ENCODE data around the gene GRB10. TPM values are rescaled to one million over a fixed set of nuclear protein-coding genes. Genes with fewer than 3 reads are reported as not detected.

Gene GRB10
- total and polyA plus RNA-seq, 4 donors = 10.7 to 53.1 (median 17.5) TPM

GRCh38 chr7:50626286-50626685, 156.4 kb downstream of the GRB10 start:
- H3K4me3 ChIP-seq (ENCODE audit: low read depth in 1 of 3, low read length in 3 of 3) = no peak overlapping the region
- H3K9me3 ChIP-seq (ENCODE audit: control insufficient read depth in 4 of 4, low read length in 3 of 4) = no peaks in the 10 kb centered on the region
- H3K36me3 ChIP-seq (ENCODE audit: control insufficient read depth in 4 of 4, insufficient read depth in 3 of 4, low read depth in 1 of 4, low read length in 3 of 4) = peaks cover 2 to 14% (median 6%) of the 10 kb centered on the region in 4 donors
- WGBS = 93% methylated on average over 3 of the region's 3 CpGs
- H3K9ac ChIP-seq (ENCODE audit: low read depth in 1 of 2, low read length in 2 of 2) = no peak overlapping the region
- peaks cover 0 to 19% (median 5%) of the 10 kb centered on the region in 4 donors for H3K4me1 ChIP-seq (ENCODE audit: control insufficient read depth in 4 of 4, insufficient read depth in 4 of 4, low read length in 3 of 4)
- H3K27me3 ChIP-seq (ENCODE audit: control insufficient read depth in 4 of 4, insufficient read depth in 4 of 4, low read length in 3 of 4) = no peaks in the 10 kb centered on the region
- no peak for DNase-seq (ENCODE audit: low spot score)
- no peak overlapping the region for H3K27ac ChIP-seq (ENCODE audit: low read depth in 1 of 2, low read length in 2 of 2)
- TF ChIP-seq RAD21 (IDR thresholded peaks at IDR 0.05) = no peak
- TF ChIP-seq REST (IDR thresholded peaks at IDR 0.05) = no peak
- TF ChIP-seq FOXA1 (IDR thresholded peaks at IDR 0.05) = no peak
- TF ChIP-seq FOXA2 (IDR thresholded peaks at IDR 0.05) = no peak
- no peak for TF ChIP-seq TAF1 (conservative IDR thresholded peaks at IDR 0.05)
- TF ChIP-seq HNF4A (conservative IDR thresholded peaks at IDR 0.05) = no peak

- TF ChIP-seq CTCF (IDR thresholded peaks at IDR 0.05; ENCODE audit: low read depth, low read length, missing input control) (no peak), TAF1 (conservative IDR thresholded peaks at IDR 0.05) (no peak), REST (IDR thresholded peaks at IDR 0.05) (no peak), ATF3 (IDR thresholded peaks at IDR 0.05) (no peak)
Observed at GRCh38 chr7:50625360-50625759, 157.3 kb downstream of the GRB10 start.

More at GRCh38 chr7:50625360-50625759, 157.3 kb downstream of the GRB10 start:
- Histone ChIP-seq H3K27me3 (ENCODE audit: control insufficient read depth in 4 of 4, insufficient read depth in 4 of 4, low read length in 3 of 4) (no peaks in the 10 kb centered on the region), H3K9ac (ENCODE audit: low read depth in 1 of 2, low read length in 2 of 2) (no peak overlapping the region), H3K4me1 (ENCODE audit: control insufficient read depth in 4 of 4, insufficient read depth in 4 of 4, low read length in 3 of 4) (peaks cover 3 to 20% (median 7%) of the 10 kb centered on the region in 4 donors), H3K27ac (ENCODE audit: low read depth in 1 of 2, low read length in 2 of 2) (no peak overlapping the region), H3K9me3 (ENCODE audit: control insufficient read depth in 4 of 4, low read length in 3 of 4) (no peaks in the 10 kb centered on the region), H3K4me3 (ENCODE audit: low read depth in 1 of 3, low read length in 3 of 3) (no peak overlapping the region), H3K36me3 (ENCODE audit: control insufficient read depth in 4 of 4, insufficient read depth in 3 of 4, low read depth in 1 of 4, low read length in 3 of 4) (peaks cover 2 to 14% (median 6%) of the 10 kb centered on the region in 4 donors)
- 95% methylated on average over 5 of the region's 5 CpGs for WGBS
- no peak for DNase-seq (ENCODE audit: low spot score)
